ENCODE measurements around the gene DENND6B.

DENND6B gene

DNA sequence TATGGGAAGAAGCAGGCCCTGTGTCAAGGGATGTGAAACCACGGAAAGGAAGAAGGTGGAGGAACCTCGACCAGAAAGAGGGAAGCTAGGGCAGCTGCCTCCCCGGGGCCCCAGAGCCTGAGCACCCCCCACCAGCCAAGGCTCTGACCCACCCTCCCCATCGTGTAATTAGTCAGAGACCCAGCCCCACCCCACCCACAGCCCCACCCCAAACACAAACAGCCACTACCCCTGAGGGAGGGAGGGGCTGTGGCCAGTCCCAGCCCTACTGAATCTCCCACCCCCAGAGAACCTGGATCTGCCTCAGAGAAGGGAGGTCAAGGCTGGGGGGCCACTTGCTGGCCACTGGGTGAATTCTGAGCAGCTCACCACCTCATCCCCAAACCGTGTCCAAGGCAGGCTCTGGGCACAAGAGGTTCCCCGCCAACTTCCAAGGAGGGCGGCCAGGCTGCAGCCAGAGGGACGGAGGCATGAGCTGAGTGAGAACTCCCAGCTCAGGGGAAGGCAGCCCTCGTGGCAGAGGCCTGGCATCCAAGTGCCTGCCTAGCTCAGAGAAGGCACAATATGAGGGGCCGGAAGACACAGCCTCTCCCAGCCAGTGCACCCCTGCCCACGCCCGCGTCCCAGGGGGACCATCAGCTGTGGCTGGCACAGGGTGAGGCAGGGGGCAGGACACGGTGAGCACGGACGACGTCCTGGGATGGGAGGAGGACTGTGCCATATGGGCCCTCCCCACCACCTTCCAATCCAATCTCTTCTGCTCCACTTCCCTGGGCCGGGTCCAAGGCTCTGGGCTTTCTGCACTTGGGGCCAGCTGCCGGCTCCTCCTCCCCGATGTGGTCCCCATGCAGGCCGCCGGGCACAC lies 22.1 kb downstream of the DENND6B start:
- no peak overlapping the region for H3K4me3 ChIP-seq (ENCODE audit: insufficient read depth, low read depth, low read length)
- H3K4me1 ChIP-seq (ENCODE audit: control insufficient read depth, insufficient read depth, low read length): peaks cover 48% of the 10 kb centered on the region
- no peak overlapping the region for H3K27ac ChIP-seq (ENCODE audit: insufficient read depth, low read depth, low read length, poor library complexity, severe bottlenecking)
- WGBS, 2 experiments: 85 to 91% methylated on average over 21 to 22 of the region's 22 CpGs
- peaks cover 5% of the 10 kb centered on the region for H3K27me3 ChIP-seq (ENCODE audit: control insufficient read depth, insufficient read depth, low read length, poor library complexity, severe bottlenecking)
- no peaks in the 10 kb centered on the region for H3K36me3 ChIP-seq (ENCODE audit: control insufficient read depth, insufficient read depth, low read length)
- no peaks in the 10 kb centered on the region for H3K9me3 ChIP-seq (ENCODE audit: control insufficient read depth, low read length)

DNA sequence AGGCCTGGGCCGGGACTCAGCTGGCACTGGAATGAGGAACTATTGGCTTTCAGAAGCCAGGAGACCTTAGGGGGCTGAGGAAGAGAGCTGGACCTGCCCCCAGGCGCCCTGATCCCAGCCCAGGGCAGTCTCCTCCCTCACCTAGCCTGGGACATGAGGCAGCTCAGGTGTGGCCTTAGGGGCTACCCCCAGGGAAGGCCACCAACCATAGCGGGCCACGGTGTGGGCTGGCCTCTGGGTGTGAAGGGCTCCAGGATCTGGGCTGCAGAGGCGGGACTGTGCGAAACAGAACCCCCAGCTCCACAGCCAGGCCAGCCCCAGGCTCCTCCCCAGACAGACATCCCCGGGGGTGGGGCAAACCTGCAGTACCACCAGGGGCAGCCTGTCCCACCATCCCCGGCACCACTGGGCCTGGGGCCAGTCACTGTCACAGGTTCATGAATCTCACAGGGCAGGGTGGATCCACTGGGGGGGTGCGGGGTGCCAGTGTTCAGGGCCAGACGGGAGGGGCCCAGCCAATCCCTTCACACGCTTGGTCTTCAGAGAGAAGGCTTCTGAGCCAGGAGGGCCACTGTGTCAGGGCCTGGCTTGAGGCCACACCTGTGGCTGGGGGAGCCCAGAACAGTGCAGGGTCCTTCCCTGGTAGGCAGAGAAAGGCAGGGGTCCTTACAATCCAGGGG lies 22.8 kb downstream of the DENND6B start:
- no peak overlapping the region for H3K27ac ChIP-seq (ENCODE audit: insufficient read depth, low read depth, low read length, poor library complexity, severe bottlenecking)
- H3K4me1 ChIP-seq (ENCODE audit: control insufficient read depth, insufficient read depth, low read length): peaks cover 44% of the 10 kb centered on the region
- no peak overlapping the region for H3K4me3 ChIP-seq (ENCODE audit: insufficient read depth, low read depth, low read length)
- no peaks in the 10 kb centered on the region for H3K9me3 ChIP-seq (ENCODE audit: control insufficient read depth, low read length)
- WGBS, 2 experiments: 74% methylated on average over 11 of the region's 11 CpGs
- H3K36me3 ChIP-seq (ENCODE audit: control insufficient read depth, insufficient read depth, low read length): no peaks in the 10 kb centered on the region
- H3K27me3 ChIP-seq (ENCODE audit: control insufficient read depth, insufficient read depth, low read length, poor library complexity, severe bottlenecking): peaks cover 10% of the 10 kb centered on the region

DNA sequence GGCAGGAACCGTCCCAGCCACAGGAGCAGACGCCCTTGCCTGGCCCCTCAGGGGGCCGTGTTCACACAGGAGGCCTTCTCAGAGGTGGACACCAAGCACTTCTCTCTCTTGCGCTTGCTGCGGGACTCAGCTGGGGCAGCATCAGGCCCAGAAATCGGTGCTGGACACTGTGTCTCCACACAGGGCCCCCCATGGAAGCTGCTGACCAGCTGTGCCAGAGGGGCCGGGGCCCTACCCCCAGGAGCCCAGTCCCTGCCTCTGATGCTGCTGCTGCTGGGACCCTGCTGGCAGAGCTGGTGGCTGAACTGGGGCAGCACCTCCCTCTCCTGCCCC lies 23.3 kb downstream of the DENND6B start:
- H3K36me3 ChIP-seq (ENCODE audit: control insufficient read depth, insufficient read depth, low read length): no peaks in the 10 kb centered on the region
- H3K4me3 ChIP-seq (ENCODE audit: insufficient read depth, low read depth, low read length): no peak overlapping the region
- no peaks in the 10 kb centered on the region for H3K9me3 ChIP-seq (ENCODE audit: control insufficient read depth, low read length)
- peaks cover 42% of the 10 kb centered on the region for H3K4me1 ChIP-seq (ENCODE audit: control insufficient read depth, insufficient read depth, low read length)
- WGBS, 2 experiments: 88 to 91% methylated on average over 7 of the region's 7 CpGs
- H3K27ac ChIP-seq (ENCODE audit: insufficient read depth, low read depth, low read length, poor library complexity, severe bottlenecking): no peak overlapping the region
- H3K27me3 ChIP-seq (ENCODE audit: control insufficient read depth, insufficient read depth, low read length, poor library complexity, severe bottlenecking): peaks cover 10% of the 10 kb centered on the region

DNA sequence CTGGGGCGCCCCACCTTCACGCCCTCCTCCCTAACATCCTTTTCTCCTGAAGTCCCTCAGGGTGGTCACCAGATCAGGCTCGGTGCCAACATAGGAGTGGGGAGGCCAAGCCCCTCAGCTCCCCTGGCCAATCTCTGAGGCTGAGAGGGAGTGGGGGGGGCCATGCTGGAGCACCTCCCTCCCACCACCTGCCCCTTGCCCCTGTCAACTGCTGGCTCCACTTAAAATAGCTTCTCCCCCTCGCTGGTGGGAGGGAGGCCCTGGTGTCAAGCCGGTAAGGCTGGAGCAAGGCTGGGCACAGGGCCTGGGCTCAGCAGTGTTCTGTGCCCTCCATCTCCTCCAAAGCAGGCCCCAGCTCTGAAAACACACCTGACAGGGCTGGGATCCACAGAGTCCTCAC lies 24.2 kb downstream of the DENND6B start:
- Histone ChIP-seq H3K27ac (ENCODE audit: insufficient read depth, low read depth, low read length, poor library complexity, severe bottlenecking) (no peak overlapping the region), H3K9me3 (ENCODE audit: control insufficient read depth, low read length) (no peaks in the 10 kb centered on the region), H3K4me3 (ENCODE audit: insufficient read depth, low read depth, low read length) (no peak overlapping the region), H3K36me3 (ENCODE audit: control insufficient read depth, insufficient read depth, low read length) (no peaks in the 10 kb centered on the region), H3K4me1 (ENCODE audit: control insufficient read depth, insufficient read depth, low read length) (peaks cover 37% of the 10 kb centered on the region), H3K27me3 (ENCODE audit: control insufficient read depth, insufficient read depth, low read length, poor library complexity, severe bottlenecking) (peaks cover 10% of the 10 kb centered on the region)
- 75 to 83% methylated on average over 5 of the region's 5 CpGs for WGBS, 2 experiments

DNA sequence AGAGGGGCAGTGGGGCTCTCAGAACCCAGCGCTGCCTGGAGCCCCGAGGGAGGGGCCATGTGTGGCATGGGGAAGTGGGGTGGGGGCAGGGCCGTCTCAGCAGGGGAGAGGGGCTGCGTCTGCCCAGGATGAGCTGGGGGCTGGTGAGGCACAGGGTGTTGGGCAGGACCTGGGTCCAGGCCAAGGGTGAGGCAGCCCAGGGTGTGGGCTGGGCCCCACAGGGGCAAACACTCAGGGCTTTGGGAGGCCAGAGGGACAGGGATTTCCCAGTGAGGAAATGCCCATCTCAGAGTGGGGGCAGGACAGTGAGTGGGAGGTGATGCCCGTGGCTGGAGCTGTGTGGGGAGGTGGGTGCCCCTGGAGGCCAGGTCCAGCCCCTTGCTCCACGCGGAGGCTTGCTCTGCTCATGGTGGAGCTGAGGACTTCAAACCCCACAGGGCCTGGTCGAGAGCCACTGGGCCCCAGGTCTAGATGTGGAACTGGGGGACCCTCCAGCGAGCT lies 24.7 kb downstream of the DENND6B start:
- H3K4me1 ChIP-seq (ENCODE audit: control insufficient read depth, insufficient read depth, low read length): peaks cover 42% of the 10 kb centered on the region

DNA sequence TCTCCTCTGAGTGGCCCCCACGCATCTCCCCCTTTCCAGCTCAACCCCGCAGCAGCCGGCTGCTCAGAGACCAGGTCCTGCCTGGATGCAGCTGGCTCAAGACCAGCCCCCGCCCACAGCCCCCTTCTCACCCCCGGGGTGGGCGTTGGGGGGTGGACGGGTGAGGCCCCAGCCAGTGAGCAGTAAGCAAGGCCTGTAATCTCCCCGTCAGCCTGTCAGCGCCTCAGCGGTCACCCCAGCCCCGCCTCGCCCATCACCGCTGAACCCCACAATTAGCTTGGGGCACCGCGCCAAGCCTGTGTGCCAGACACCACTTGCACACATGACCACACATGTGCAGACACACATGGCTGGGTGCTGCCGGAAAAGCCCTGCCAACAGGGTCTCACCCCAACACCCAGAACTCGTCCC lies 25.2 kb downstream of the DENND6B start:
- 89 to 93% methylated on average over 17 of the region's 17 CpGs for WGBS, 2 experiments
- H3K4me3 ChIP-seq (ENCODE audit: insufficient read depth, low read depth, low read length): no peak overlapping the region
- H3K27ac ChIP-seq (ENCODE audit: insufficient read depth, low read depth, low read length, poor library complexity, severe bottlenecking): no peak overlapping the region
- H3K9me3 ChIP-seq (ENCODE audit: control insufficient read depth, low read length): no peaks in the 10 kb centered on the region
- H3K4me1 ChIP-seq (ENCODE audit: control insufficient read depth, insufficient read depth, low read length): peaks cover 42% of the 10 kb centered on the region
- peaks cover 10% of the 10 kb centered on the region for H3K27me3 ChIP-seq (ENCODE audit: control insufficient read depth, insufficient read depth, low read length, poor library complexity, severe bottlenecking)
- no peaks in the 10 kb centered on the region for H3K36me3 ChIP-seq (ENCODE audit: control insufficient read depth, insufficient read depth, low read length)

More for the DNA sequence above, 24.7 kb downstream of the DENND6B start:
- Histone ChIP-seq H3K36me3 (ENCODE audit: control insufficient read depth, insufficient read depth, low read length) (no peaks in the 10 kb centered on the region), H3K4me3 (ENCODE audit: insufficient read depth, low read depth, low read length) (no peak overlapping the region), H3K27ac (ENCODE audit: insufficient read depth, low read depth, low read length, poor library complexity, severe bottlenecking) (no peak overlapping the region), H3K9me3 (ENCODE audit: control insufficient read depth, low read length) (no peaks in the 10 kb centered on the region), H3K27me3 (ENCODE audit: control insufficient read depth, insufficient read depth, low read length, poor library complexity, severe bottlenecking) (peaks cover 10% of the 10 kb centered on the region)
- 84% methylated on average over 9 of the region's 9 CpGs for WGBS, 2 experiments

DNA sequence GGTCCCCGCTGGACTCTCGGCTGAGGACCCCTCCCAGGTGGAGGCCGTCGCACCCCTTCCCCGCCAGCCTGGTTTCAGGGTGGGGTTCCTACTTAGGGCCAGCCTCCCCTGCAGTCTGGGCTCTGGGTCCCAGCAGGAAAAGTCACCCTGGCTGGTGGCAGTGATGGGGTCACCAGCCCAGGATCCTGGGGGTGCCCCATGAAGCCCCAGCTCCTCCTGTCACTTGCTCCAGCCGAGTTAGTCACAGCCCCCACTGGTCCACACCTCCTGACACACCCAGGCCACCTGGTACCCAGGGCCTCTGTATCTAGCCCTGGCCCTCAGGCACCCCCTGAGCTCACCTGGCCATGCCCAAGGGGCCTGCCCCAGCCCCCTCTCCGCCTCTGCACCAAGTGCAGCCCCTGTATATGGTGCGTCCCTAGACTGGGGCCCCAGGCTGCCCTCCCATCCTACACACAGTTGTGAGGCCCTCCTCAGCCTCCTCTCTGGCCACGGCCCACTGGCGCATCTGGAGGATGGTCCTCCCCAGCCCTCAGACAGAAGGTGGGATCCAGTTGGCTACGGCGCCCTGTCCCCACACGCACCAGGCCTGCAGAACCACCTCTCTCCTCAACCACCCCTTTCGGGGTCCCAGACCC lies 26.1 kb downstream of the DENND6B start:
- H3K4me3 ChIP-seq (ENCODE audit: insufficient read depth, low read depth, low read length): no peak overlapping the region
- no peak overlapping the region for H3K27ac ChIP-seq (ENCODE audit: insufficient read depth, low read depth, low read length, poor library complexity, severe bottlenecking)
- WGBS, 2 experiments: 70 to 72% methylated on average over 14 of the region's 14 CpGs
- H3K4me1 ChIP-seq (ENCODE audit: control insufficient read depth, insufficient read depth, low read length): peaks cover 41% of the 10 kb centered on the region
- H3K9me3 ChIP-seq (ENCODE audit: control insufficient read depth, low read length): no peaks in the 10 kb centered on the region
- H3K36me3 ChIP-seq (ENCODE audit: control insufficient read depth, insufficient read depth, low read length): no peaks in the 10 kb centered on the region
- peaks cover 10% of the 10 kb centered on the region for H3K27me3 ChIP-seq (ENCODE audit: control insufficient read depth, insufficient read depth, low read length, poor library complexity, severe bottlenecking)

DNA sequence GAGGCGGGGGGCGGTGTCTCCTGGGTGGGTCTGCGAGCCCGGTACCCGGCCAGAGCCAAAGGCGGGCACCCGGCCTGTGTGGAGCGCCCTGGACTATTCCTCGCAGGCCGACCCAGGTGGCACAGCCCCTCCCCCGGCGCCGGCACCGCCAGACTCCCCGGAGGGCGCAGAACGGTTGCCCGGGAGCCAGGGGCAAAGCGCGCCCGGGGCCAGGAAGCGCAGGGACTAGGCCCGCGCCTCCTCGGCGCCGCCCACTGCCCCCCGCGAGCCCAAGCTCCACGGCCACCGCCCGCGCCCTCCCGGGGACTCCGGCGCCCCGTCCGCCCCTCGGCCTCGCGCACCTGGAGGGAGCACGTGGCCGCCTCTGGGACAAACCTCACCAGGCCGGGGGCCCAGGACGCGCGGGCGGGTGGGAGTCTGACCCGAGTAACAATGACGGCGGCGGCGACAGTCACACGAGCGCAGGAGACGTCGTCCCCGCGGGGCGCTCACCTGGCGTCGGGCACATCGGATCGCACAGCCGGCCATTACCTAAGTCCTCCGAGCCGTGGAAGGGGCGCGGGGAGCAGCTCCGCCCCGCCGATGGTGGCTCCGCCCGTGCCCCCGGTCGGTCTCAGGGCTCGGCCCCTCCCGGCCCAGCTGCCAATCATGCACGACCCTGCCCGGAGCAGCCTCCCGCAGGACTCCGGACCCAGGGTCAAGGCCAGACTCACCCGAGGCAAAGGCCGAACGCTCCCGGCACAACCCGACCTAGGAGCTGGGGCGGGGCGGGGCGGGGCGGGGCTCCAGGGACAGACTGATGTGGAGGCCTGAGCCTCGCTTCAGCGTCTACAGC lies 26.8 kb downstream of the DENND6B start:
- Histone ChIP-seq H3K27me3 (ENCODE audit: control insufficient read depth, insufficient read depth, low read length, poor library complexity, severe bottlenecking) (peaks cover 10% of the 10 kb centered on the region), H3K36me3 (ENCODE audit: control insufficient read depth, insufficient read depth, low read length) (no peaks in the 10 kb centered on the region), H3K27ac (ENCODE audit: insufficient read depth, low read depth, low read length, poor library complexity, severe bottlenecking) (no peak overlapping the region), H3K4me1 (ENCODE audit: control insufficient read depth, insufficient read depth, low read length) (peaks cover 34% of the 10 kb centered on the region), H3K4me3 (ENCODE audit: insufficient read depth, low read depth, low read length) (peak overlapping the region; percentile 36), H3K9me3 (ENCODE audit: control insufficient read depth, low read length) (no peaks in the 10 kb centered on the region)
- 3 to 4% methylated on average over 93 of the region's 93 CpGs for WGBS, 2 experiments

DNA sequence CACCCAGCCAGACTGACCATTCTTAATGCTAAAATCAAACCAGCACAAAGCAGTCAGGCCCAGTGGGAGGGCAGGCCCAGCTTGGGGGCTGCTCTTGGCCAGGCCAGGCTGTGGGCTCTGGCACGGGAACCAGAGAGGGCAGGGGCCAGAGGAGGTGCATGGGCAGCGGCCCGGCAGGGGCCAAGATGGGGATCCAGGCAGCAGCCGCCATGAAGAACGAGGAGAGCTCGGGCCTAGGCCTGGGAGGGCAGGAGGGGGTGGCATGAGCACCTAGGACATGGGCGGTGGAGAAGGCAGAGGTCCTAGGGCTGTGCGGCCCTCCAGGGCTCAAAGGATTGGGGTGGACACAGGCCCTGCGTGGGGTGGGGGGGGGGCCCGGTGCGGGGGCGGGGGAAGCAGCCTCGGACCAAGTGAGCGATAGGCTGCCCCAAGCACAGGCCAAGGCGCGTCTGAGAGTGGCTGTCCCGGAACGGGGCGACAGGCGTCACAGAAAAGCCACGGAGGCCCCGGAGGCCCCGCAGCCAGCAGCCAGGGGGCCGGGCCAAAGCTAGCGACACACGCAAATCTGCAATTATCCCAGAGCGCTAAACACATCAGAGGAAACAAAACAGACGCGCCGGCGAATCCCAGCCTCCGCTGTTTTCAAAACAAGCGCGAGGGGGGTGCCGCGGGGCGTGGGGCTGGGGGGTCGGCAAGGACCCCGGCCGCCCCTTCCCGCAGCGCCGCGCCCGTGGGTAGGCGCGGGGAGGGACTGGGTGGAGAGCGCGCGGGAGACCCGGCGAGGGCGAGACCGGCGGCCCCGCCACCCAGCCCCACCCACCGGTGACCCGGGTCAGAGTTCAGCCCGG lies 27.7 kb downstream of the DENND6B start:
- 24% methylated on average over 59 of the region's 59 CpGs for WGBS, 2 experiments
- no peaks in the 10 kb centered on the region for H3K36me3 ChIP-seq (ENCODE audit: control insufficient read depth, insufficient read depth, low read length)
- no peaks in the 10 kb centered on the region for H3K9me3 ChIP-seq (ENCODE audit: control insufficient read depth, low read length)
- peak overlapping the region; percentile 36 for H3K4me3 ChIP-seq (ENCODE audit: insufficient read depth, low read depth, low read length)
- H3K4me1 ChIP-seq (ENCODE audit: control insufficient read depth, insufficient read depth, low read length): peaks cover 35% of the 10 kb centered on the region
- peaks cover 10% of the 10 kb centered on the region for H3K27me3 ChIP-seq (ENCODE audit: control insufficient read depth, insufficient read depth, low read length, poor library complexity, severe bottlenecking)
- H3K27ac ChIP-seq (ENCODE audit: insufficient read depth, low read depth, low read length, poor library complexity, severe bottlenecking): no peak overlapping the region
